ENCODE measurements around the gene ITGA2B.
A peak's percentile ranks its signal among the peaks of the same experiment; 100 is the strongest.
"Not testable (repeated sequence)": the region's sequence is repeated elsewhere in the genome, so short reads cannot be mapped to it uniquely, and the experiment has no call there.

ITGA2B gene

GRCh38 chr17:44390250-44390870 lies 911 bp upstream of the ITGA2B start:
- DNase-seq (ENCODE audit: low read depth), result no peak

- no peak for DNase-seq (ENCODE audit: low read depth)
Observed at GRCh38 chr17:44389723-44390202, 314 bp upstream of the ITGA2B start.

- no peak for DNase-seq (ENCODE audit: low read depth)
Observed at GRCh38 chr17:44387804-44388203, 1.6 kb downstream of the ITGA2B start.

GRCh38 chr17:44386182-44386525 lies 3.3 kb downstream of the ITGA2B start:
- DNase-seq (ENCODE audit: low read depth), result no peak

GRCh38 chr17:44385287-44386181 lies 3.9 kb downstream of the ITGA2B start:
- DNase-seq (ENCODE audit: low read depth), result peak; percentile 84

- no peak for DNase-seq (ENCODE audit: low read depth)
Observed at GRCh38 chr17:44384823-44385286, 4.6 kb downstream of the ITGA2B start.

- DNase-seq (ENCODE audit: low read depth), result no peak
Observed at GRCh38 chr17:44384281-44384822, 5.1 kb downstream of the ITGA2B start.

GRCh38 chr17:44383861-44384260 lies 5.6 kb downstream of the ITGA2B start:
- no peak for DNase-seq (ENCODE audit: low read depth)

GRCh38 chr17:44383363-44383762 lies 6.1 kb downstream of the ITGA2B start:
- no peak for DNase-seq (ENCODE audit: low read depth)

GRCh38 chr17:44382917-44383316 lies 6.5 kb downstream of the ITGA2B start:
- DNase-seq (ENCODE audit: low read depth), result no peak

GRCh38 chr17:44381810-44382305 lies 7.6 kb downstream of the ITGA2B start:
- DNase-seq (ENCODE audit: low read depth), result no peak

- no peak for DNase-seq (ENCODE audit: low read depth)
Observed at GRCh38 chr17:44380767-44381166, 8.7 kb downstream of the ITGA2B start.

- no peak for DNase-seq (ENCODE audit: low read depth)
Observed at GRCh38 chr17:44379887-44380286, 9.6 kb downstream of the ITGA2B start.

GRCh38 chr17:44378171-44378705 lies 11.2 kb downstream of the ITGA2B start:
- DNase-seq (ENCODE audit: low read depth), result no peak

GRCh38 chr17:44376779-44377178 lies 12.7 kb downstream of the ITGA2B start:
- no peak for DNase-seq (ENCODE audit: low read depth)

- no peak for DNase-seq (ENCODE audit: low read depth)
Observed at GRCh38 chr17:44376124-44376523, 13.3 kb downstream of the ITGA2B start.

GRCh38 chr17:44375196-44376017 lies 14.0 kb downstream of the ITGA2B start:
- DNase-seq (ENCODE audit: low read depth), result no peak

GRCh38 chr17:44374306-44375195 lies 14.9 kb downstream of the ITGA2B start:
- DNase-seq (ENCODE audit: low read depth), result no peak

- no peak for DNase-seq (ENCODE audit: low read depth)
Observed at GRCh38 chr17:44372036-44372435, 17.4 kb downstream of the ITGA2B start.

GRCh38 chr17:44369414-44370023 lies 19.9 kb downstream of the ITGA2B start:
- DNase-seq (ENCODE audit: low read depth), result not testable (repeated sequence)
